Measurements from ENCODE around the gene FASTK.

Gene FASTK

GRCh38 chr7:151123158-151123821 is 42.7 kb upstream of the FASTK start:
- peak overlapping the region; percentile 23; the same call in 1 of the 2 replicates for H3K27ac ChIP-seq
- no peak for DNase-seq (ENCODE audit: low spot score)
- ChIA-PET POLR2A (ENCODE audit: low non-redundant PET) (no interaction called here), CTCF (interaction anchor here (0.7 to 1.4 kb wide), 9 partner anchors 10 to 148 kb away, joined by 3 to 11 read pairs (median 4); no protein-coding TSS in a partner anchor)
- TF ChIP-seq, protein P1, sequence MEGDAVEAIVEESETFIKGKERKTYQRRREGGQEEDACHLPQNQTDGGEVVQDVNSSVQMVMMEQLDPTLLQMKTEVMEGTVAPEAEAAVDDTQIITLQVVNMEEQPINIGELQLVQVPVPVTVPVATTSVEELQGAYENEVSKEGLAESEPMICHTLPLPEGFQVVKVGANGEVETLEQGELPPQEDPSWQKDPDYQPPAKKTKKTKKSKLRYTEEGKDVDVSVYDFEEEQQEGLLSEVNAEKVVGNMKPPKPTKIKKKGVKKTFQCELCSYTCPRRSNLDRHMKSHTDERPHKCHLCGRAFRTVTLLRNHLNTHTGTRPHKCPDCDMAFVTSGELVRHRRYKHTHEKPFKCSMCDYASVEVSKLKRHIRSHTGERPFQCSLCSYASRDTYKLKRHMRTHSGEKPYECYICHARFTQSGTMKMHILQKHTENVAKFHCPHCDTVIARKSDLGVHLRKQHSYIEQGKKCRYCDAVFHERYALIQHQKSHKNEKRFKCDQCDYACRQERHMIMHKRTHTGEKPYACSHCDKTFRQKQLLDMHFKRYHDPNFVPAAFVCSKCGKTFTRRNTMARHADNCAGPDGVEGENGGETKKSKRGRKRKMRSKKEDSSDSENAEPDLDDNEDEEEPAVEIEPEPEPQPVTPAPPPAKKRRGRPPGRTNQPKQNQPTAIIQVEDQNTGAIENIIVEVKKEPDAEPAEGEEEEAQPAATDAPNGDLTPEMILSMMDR (conservative IDR thresholded peaks at IDR 0.05; ENCODE audit: low read depth): no peak

DNA sequence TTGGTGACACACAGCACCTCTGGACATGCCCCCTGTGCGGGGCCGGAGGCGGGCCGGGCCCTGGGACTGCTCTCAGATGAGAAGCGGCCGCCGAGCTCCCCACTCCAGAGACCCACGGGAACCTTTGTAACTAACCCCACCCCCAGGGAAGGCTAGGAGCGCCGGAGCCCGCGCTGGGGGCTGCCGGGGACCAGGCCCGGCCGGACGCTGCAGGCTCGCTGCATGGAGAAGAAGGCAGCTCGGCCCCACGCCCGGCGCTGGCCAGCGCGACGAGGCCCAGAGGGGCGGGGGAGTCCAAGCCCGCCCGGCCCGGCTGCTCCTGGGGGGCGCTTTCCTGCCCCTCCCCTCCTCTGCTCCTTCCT is 42.2 kb upstream of the FASTK start:
- peak overlapping the region; percentile 91 for H3K27ac ChIP-seq
- ChIA-PET POLR2A (ENCODE audit: low non-redundant PET) (no interaction called here), CTCF (no interaction called here)
- no peak for DNase-seq (ENCODE audit: low spot score)
- TF ChIP-seq, protein P1 (conservative IDR thresholded peaks at IDR 0.05; ENCODE audit: low read depth): no peak

DNA sequence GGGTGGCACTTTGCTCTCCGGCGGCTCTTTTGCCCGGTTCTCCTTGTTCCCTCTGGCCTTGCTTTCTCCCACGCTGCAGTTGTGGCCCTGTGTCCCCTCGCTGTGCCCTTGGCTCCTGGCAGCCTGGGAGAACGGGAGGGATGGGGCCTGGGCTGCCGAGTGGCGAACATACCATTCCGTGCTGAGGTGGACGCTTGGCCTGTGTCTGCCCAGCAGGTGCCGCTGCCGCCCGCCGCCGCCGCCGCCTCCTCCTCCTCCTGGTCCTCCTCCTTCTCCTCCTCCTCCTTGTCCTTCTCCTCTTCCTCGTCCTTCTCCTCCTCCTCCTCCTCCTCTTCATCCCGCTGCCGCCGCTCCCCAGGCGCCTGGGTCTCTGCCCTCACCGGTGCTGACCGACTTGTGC is 41.7 kb upstream of the FASTK start:
- H3K27ac ChIP-seq: peak overlapping the region; percentile 91
- POLR2A ChIA-PET (ENCODE audit: low non-redundant PET): no interaction called here
- CTCF ChIA-PET: no interaction called here
- DNase-seq (ENCODE audit: low spot score): no peak
- TF ChIP-seq, protein P1 (conservative IDR thresholded peaks at IDR 0.05; ENCODE audit: low read depth): no peak

- H3K27ac ChIP-seq: peak overlapping the region; percentile 91
- TF ChIP-seq, protein P1 (conservative IDR thresholded peaks at IDR 0.05; ENCODE audit: low read depth): no peak
- POLR2A ChIA-PET (ENCODE audit: low non-redundant PET): no interaction called here
- CTCF ChIA-PET: no interaction called here
- no peak for DNase-seq (ENCODE audit: low spot score)
Measured at GRCh38 chr7:151121380-151122170, 41.0 kb upstream of the FASTK start.

GRCh38 chr7:151120896-151121295 is 40.3 kb upstream of the FASTK start:
- CTCF ChIA-PET: no interaction called here
- POLR2A ChIA-PET (ENCODE audit: low non-redundant PET): no interaction called here
- no peak for DNase-seq (ENCODE audit: low spot score)
- TF ChIP-seq, protein P1 (conservative IDR thresholded peaks at IDR 0.05; ENCODE audit: low read depth): no peak
- peak overlapping the region; percentile 91 for H3K27ac ChIP-seq

- peak overlapping the region; percentile 91 for H3K27ac ChIP-seq
- DNase-seq (ENCODE audit: low spot score): no peak
- ChIA-PET POLR2A (ENCODE audit: low non-redundant PET) (no interaction called here), CTCF (interaction anchor here (0.7 kb wide), 1 partner anchor 136 kb away, joined by 3 read pairs; no protein-coding TSS in a partner anchor)
- TF ChIP-seq, protein P1 (conservative IDR thresholded peaks at IDR 0.05; ENCODE audit: low read depth): no peak
Measured at GRCh38 chr7:151119902-151120301, 39.3 kb upstream of the FASTK start.

All from RWPE1 (cell line).